Measurements from ENCODE around the gene RAB23. TPM values are rescaled to one million over a fixed set of nuclear protein-coding genes. Genes with fewer than 3 reads are reported as not detected.

Gene RAB23
- total and polyA plus RNA-seq, 8 donors = 0.69 to 4.5 (median 1.6) TPM

DNA sequence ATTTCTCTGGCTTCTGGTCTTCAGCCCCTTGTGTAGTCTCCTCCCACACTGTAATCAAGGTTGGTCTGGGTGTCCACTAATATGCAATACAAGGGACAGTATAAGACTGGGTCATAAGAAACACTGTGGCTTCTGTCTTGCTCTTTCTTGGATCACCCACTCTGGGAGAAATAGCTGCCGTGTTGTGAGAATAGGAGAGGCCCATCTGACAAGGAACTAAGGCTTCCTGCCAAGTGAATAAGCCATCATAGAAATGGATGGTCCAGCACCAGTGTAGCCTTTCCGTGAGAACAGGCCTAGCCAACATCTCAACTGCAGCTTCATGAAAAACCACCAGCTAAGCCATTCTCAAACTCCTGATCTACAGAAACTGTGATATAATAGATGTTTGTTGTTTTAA is 26.6 kb downstream of the RAB23 start:
- H3K4me1 ChIP-seq = no peaks in the 10 kb centered on the region
- 85 to 92% methylated on average over 2 of the region's 2 CpGs for WGBS, 2 donors
- no peak for ATAC-seq

GRCh38 chr6:57193177-57193576 is 28.9 kb downstream of the RAB23 start:
- ATAC-seq = no peak
- Histone ChIP-seq H3K36me3 (no peaks in the 10 kb centered on the region), H3K27me3 (no peaks in the 10 kb centered on the region), H3K4me1 (no peaks in the 10 kb centered on the region), H3K9me3 (no peaks in the 10 kb centered on the region), H3K27ac (no peak overlapping the region), H3K4me3 (no peak overlapping the region)
- no peak for DNase-seq
- intact Hi-C loops (cut with DNase I) = no loop called here
- TF ChIP-seq CTCF (IDR thresholded peaks at IDR 0.05) = no peak
- no peak for FAIRE-seq

More for the DNA sequence above, 26.6 kb downstream of the RAB23 start:
- intact Hi-C loops (cut with DNase I) = no loop called here
- no peak for TF ChIP-seq CTCF (IDR thresholded peaks at IDR 0.05)
- Histone ChIP-seq H3K27ac (no peak overlapping the region), H3K4me3 (no peak overlapping the region), H3K9me3 (no peaks in the 10 kb centered on the region), H3K36me3 (no peaks in the 10 kb centered on the region), H3K27me3 (no peaks in the 10 kb centered on the region)
- FAIRE-seq = no peak
- DNase-seq = no peak

GRCh38 chr6:57190140-57190539 is 32.0 kb downstream of the RAB23 start:
- DNase-seq (no peak), FAIRE-seq (no peak), ATAC-seq (peak in 1 of 4 donors; percentile 30)
- no peak for TF ChIP-seq CTCF (IDR thresholded peaks at IDR 0.05)
- Histone ChIP-seq H3K36me3 (no peaks in the 10 kb centered on the region), H3K27ac (no peak overlapping the region), H3K4me1 (no peaks in the 10 kb centered on the region), H3K27me3 (no peaks in the 10 kb centered on the region), H3K4me3 (no peak overlapping the region), H3K9me3 (no peaks in the 10 kb centered on the region)
- intact Hi-C loops (cut with DNase I) = no loop called here
- whole genome bisulfite sequencing, 2 donors = 70 to 76% methylated on average over 2 of the region's 2 CpGs

DNA sequence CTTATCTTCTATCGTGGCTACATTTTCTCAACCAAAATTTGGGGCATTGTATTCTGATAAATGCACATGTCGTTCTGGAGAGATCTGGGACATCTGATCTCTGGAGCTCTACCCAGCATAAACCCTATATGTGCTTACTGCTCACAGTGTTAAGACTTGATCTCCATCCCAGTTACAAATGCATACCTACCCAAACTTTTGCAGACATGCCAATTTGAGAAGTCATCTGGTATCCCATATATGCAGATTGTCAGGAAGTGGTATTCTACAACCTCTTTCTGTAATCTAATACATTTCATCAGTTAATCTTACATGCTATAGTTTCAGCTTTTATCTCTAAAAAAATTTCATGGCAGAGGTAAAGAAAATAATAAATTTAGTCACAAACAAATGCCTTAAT is 38.8 kb downstream of the RAB23 start:
- Histone ChIP-seq H3K9me3 (no peaks in the 10 kb centered on the region), H3K4me1 (peaks cover 0 to 8% (median 7%) of the 10 kb centered on the region in 3 donors), H3K36me3 (no peaks in the 10 kb centered on the region), H3K4me3 (no peak overlapping the region), H3K27me3 (no peaks in the 10 kb centered on the region), H3K27ac (no peak overlapping the region)
- no peak for ATAC-seq
- DNase-seq = no peak
- intact Hi-C loops (cut with DNase I) = no loop called here
- TF ChIP-seq CTCF (IDR thresholded peaks at IDR 0.05) = no peak
- WGBS, 2 donors = 79 to 91% methylated on average over 2 of the region's 2 CpGs
- no peak for FAIRE-seq

DNA sequence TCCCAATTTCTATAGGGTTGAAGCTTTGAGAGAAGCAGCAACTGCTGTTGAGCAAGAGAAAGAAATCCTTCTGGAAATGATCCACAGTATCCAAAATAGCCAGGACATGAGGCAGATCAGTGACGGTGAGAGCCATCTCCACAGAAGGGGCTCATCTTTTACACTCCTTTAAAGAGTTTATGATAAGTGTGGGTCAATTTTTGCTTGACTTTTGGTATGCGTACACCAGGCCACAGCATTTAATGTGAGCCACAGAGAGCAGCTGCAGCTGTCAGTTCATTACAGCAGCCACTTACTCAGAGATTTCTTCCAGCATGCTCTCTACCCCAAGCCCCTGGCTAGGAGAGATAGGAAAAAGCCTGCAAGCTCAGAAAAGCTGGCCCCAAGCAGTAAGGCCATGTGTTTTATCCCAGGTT is 40.1 kb downstream of the RAB23 start:
- H3K27ac ChIP-seq = no peak overlapping the region
- DNase-seq = no peak
- FAIRE-seq = no peak
- H3K27me3 ChIP-seq = no peaks in the 10 kb centered on the region
- 88 to 91% methylated on average over 2 of the region's 2 CpGs for WGBS, 2 donors
- no peak overlapping the region for H3K4me3 ChIP-seq
- intact Hi-C loops (cut with DNase I) = no loop called here
- H3K36me3 ChIP-seq = no peaks in the 10 kb centered on the region
- no peaks in the 10 kb centered on the region for H3K9me3 ChIP-seq
- ATAC-seq = no peak
- peaks cover 0 to 8% (median 7%) of the 10 kb centered on the region in 3 donors for H3K4me1 ChIP-seq
- TF ChIP-seq CTCF (IDR thresholded peaks at IDR 0.05) = no peak
